ELR (cell line): ENCODE results near the gene CDC42SE2.
"Not testable (repeated sequence)": the region's sequence is repeated elsewhere in the genome, so short reads cannot be mapped to it uniquely, and the experiment has no call there.

ENCODE experiments used
- DNase-seq: peaks from one replicate; pipeline ENCODE4 v3.0.0-alpha.2; 2015; ENCODE audit warnings: low read depth

CDC42SE2 gene

DNA sequence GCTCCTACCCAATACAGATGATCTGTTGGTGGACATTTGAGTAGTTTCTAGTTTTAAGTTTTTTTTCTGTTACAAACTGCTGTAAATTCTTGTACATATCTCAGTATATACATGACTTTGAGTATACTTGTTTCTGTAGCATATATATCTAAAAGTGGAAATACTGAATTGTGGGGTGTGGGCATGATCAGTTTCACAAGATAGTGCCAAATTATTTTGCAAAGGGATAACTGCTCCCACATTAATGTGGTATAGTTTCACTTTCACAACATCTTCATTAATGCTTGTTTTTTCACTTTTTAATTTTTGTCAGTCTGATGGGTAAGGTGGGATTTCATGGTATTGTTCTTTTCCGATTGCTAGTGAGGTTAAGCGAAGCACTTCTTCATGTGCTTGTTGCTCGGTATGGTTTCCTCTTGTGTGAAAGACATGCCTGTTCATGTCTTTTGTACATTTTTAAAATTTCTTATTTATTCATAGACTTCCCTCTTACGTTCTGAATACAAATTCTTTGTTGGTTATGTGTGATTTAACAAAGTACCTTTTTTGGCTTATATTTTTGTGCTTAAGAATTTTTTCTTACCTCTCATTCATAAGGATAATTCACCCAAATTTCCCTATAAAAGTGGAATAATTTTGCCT is 103.5 kb downstream of the CDC42SE2 start:
- DNase-seq: no peak

- no peak for DNase-seq
Measured at GRCh38 chr5:131368866-131369265, 105.0 kb downstream of the CDC42SE2 start.

GRCh38 chr5:131369558-131369957 is 105.7 kb downstream of the CDC42SE2 start:
- no peak for DNase-seq

GRCh38 chr5:131371835-131372234 is 108.0 kb downstream of the CDC42SE2 start:
- no peak for DNase-seq

- DNase-seq: no peak
Measured at GRCh38 chr5:131373265-131373664, 109.4 kb downstream of the CDC42SE2 start.

GRCh38 chr5:131375351-131375750 is 111.5 kb downstream of the CDC42SE2 start:
- no peak for DNase-seq

GRCh38 chr5:131377346-131377745 is 113.5 kb downstream of the CDC42SE2 start:
- DNase-seq: no peak

DNA sequence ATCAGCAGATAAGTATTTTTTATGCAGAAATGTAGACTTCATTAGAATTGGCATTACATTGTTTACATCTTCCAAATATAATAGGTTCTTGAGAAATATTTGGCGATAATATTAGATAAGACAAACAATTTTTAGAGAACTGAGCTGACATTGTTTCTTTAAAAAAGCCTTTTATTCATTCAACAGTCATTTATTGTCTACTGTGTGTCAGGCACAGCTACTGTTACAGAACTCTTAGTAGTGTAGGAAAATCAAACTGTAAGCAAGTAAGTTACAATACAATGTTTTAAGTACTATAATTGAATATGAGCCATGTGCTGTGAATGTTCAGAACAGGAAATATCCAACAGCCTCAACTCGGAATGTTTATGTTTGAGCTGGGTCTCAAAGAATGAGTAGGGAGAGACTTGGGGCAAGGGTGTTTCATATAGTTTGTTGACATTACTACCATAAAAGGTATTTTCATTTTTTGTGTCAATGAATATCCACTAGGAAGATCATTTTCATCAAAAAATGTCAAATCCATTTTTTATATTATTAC is 114.0 kb downstream of the CDC42SE2 start:
- peak; percentile 83 for DNase-seq

GRCh38 chr5:131378721-131379541 is 115.1 kb downstream of the CDC42SE2 start:
- peak; percentile 11 for DNase-seq

GRCh38 chr5:131379723-131380122 is 115.9 kb downstream of the CDC42SE2 start:
- peak; percentile 74 for DNase-seq

DNA sequence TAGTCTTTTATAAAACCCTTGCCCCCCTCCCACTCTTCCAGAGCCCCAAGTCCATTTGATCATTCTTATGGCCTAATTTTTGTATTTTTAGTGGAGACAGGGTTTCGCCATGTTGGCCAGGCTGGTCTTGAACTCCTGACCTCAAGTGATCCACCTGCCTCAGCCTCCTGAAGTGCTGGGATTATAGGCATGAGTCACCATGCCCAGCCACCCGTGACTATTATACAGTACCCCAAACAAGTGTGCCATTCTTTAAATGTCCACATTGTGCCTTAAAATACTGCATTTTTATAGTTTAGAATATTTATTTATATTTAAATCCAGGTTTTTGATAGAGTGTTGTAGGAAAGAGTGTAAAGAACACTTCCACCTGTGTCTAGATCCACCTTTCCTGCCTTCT is 116.4 kb downstream of the CDC42SE2 start:
- DNase-seq: not testable (repeated sequence)

DNA sequence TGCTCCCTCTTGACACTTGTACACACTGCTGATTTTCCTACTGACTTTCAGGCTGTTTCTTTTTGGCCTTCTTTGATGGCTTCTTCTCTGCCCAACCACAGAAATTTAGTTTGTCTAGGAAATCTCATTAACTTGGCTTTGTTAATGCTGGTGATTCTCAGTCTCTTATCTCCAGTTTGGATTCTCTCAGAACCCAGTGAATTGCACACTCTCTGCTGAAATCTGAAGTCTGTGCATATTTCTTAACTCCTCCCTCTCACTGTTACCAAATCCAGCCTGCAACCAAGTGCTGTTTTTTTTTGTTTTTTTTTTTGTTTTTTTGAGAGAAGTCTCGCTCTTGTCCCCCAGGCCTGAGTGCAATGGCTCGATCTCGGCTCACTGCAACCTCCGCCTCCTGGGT is 117.2 kb downstream of the CDC42SE2 start:
- no peak for DNase-seq

- no peak for DNase-seq
Measured at GRCh38 chr5:131381777-131382176, 117.9 kb downstream of the CDC42SE2 start.

GRCh38 chr5:131382407-131383395 is 118.8 kb downstream of the CDC42SE2 start:
- peak; percentile 80 for DNase-seq

DNA sequence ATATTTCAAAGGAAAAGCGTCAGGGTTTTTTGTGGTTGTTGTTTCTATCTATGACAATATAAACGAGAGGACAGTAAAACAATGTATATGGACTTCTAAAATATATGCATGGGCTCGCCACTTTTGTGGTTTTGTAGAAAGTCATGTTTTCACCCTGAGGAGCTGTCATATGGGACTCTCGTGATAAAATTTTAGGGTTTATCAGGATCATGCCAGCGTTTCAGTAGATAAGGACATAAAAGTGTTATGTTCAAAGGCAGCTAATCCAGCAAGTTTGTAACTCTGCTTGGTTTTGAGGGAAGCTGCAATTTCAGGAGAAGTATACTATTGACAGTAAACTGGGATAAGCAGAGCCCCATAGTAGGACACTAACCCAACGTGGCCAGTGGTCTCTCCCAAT is 120.3 kb downstream of the CDC42SE2 start:
- no peak for DNase-seq

DNA sequence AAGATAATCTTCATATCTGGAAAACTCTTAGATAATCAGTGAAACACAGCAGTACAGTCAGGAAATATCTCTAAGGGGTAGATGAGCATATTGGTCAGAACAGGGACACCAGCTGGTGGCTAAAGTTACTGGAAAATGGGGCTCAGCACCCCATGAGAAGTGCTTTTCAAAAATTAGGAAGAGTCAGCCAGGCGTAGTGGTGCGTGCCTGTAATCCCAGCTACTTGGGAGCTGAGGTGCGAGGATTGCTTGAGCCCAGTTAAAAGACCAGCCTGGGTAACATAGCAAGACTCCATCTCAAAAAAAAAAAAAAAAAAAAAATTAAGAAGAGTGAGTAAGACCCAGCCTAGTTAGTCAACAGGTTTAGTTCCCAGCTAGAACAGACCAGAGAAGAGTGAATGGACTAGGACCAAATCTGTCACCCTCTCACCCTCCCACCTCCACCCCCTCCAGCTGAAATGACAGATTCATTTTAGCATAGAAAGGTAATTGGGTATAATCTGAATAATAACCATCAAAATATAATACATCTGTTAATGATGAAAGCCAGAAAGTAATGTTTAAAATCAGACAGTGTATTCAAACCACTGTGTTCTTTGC is 120.9 kb downstream of the CDC42SE2 start:
- no peak for DNase-seq

DNA sequence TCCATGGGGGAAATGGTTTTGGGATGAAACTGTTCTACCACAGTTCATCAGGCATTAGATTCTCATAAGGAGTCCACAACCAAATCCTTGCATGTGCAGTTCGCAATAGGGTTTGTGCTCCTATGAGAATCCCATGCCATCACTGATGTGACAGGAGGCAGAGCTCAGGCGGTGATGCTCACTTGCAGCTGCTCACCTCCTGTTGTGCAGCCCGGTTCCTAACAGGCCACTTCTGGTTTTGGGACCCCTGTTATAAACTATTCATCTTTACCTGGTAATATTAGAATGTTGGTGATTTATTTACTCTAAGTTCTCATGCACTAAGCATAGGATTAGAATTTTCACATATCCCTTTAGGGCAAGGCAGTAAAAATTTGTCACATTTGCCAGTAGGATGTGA is 122.3 kb downstream of the CDC42SE2 start:
- no peak for DNase-seq

GRCh38 chr5:131386779-131387178 is 122.9 kb downstream of the CDC42SE2 start:
- no peak for DNase-seq

- no peak for DNase-seq
Measured at GRCh38 chr5:131387255-131387654, 123.4 kb downstream of the CDC42SE2 start.

DNA sequence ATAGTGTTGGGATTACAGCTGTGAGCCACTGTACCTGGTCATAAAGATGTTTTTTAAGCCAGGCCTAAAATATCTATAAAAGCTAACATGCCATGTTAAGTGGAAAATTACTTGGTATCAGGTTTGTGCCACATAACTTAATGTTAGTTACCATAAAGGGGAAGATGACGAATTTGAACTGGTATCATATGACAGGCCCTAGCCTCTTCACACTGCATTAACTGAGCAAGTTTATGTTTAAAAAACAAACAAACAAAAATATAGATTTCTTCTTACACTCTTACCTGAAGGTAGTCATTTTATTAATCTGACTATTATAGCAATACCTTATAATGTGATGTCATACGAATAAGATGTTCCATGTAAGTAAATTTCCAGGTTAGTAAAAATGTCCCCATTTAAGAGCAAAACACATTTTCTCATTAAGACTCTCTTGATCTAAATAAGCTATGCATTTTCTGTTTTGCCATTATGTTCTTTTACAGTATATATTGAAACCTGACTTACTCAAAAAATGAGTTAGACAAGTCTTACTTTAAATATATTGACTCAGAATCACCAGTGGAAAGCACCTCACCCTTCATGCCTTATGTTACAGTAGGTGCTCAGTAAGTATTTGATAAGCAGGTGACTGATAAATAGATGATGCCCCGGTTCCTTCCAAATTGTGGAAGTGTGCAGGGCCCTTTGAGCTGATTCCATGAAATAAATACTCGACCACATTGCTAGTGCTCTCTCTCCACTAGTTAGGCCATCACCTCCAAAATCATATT is 125.4 kb downstream of the CDC42SE2 start:
- DNase-seq: no peak

DNA sequence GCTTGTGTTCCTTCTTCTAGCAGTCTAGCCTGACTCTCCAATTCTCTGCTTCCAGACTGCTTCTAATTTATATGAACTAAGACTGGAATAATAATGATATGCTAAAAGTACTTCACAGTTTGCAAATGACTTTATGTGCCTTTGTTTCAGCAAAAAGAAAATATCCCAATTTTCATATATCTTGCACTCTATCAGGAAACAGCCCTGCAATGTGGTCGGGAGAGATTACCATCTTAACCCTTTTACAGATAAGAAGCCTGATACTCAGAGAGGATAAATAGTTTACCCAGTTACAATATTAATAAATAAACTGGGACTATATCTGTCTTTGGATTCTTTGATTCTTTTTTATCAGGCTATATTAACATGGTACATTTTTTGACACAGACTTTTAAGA is 126.0 kb downstream of the CDC42SE2 start:
- no peak for DNase-seq
